ENCODE measurements around the gene RAVER1. TPM values are rescaled to one million over a fixed set of nuclear protein-coding genes. Genes with fewer than 3 reads are reported as not detected.

Gene RAVER1
- total and polyA plus RNA-seq, 2 of the 13 experiments (the other 11 are each of a cell fraction or from before 2014, with no cell fraction given), result 3.6 to 7.9 TPM

DNA sequence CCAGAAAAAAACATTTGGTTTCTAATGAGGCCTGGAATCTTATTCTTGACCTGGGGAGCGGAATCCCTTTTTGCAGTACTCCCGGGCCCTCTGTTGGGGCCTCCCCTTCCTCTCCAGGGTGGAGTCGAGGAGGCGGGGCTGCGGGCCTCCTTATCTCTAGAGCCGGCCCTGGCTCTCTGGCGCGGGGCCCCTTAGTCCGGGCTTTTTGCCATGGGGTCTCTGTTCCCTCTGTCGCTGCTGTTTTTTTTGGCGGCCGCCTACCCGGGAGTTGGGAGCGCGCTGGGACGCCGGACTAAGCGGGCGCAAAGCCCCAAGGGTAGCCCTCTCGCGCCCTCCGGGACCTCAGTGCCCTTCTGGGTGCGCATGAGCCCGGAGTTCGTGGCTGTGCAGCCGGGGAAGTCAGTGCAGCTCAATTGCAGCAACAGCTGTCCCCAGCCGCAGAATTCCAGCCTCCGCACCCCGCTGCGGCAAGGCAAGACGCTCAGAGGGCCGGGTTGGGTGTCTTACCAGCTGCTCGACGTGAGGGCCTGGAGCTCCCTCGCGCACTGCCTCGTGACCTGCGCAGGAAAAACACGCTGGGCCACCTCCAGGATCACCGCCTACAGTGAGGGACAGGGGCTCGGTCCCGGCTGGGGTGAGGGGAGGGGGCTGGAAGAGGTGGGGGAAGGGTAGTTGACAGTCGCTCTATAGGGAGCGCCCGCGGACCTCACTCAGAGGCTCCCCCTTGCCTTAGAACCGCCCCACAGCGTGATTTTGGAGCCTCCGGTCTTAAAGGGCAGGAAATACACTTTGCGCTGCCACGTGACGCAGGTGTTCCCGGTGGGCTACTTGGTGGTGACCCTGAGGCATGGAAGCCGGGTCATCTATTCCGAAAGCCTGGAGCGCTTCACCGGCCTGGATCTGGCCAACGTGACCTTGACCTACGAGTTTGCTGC lies 46.3 kb downstream of the RAVER1 start, which contains the start of gene ICAM4 (continued):
- TF ChIP-seq GABPB1 (CRISPR knock-in tag; IDR thresholded peaks at IDR 0.05) (peak; percentile 39; the same call in 1 of the 2 replicates), ZNF335 (CRISPR knock-in tag; IDR thresholded peaks at IDR 0.05) (no peak; the same call in 1 of the 2 replicates), ASH2L (IDR thresholded peaks at IDR 0.05; ENCODE audit: insufficient read length, low read depth, low read length) (no peak), SRSF1 (optimal IDR thresholded peaks at IDR 0.05; ENCODE audit: low read depth, low read length) (no peak), ZNF274 (CRISPR knock-in tag; IDR thresholded peaks at IDR 0.05) (0 out of 2 replicates have a peak, but pooled peaks have one; percentile 25), ZFP36 (IDR thresholded peaks at IDR 0.05; ENCODE audit: borderline replicate concordance, low read depth, low read length, partially characterized antibody) (no peak), ZNF780A (CRISPR knock-in tag; IDR thresholded peaks at IDR 0.05) (no peak), HES4 (CRISPR knock-in tag; IDR thresholded peaks at IDR 0.05; ENCODE audit: borderline replicate concordance) (no peak), SOX5 (CRISPR knock-in tag; IDR thresholded peaks at IDR 0.05; ENCODE audit: borderline replicate concordance) (no peak), AGO2 (optimal IDR thresholded peaks at IDR 0.05; ENCODE audit: low read depth, low read length) (peak; percentile 97), ZNF644 (CRISPR knock-in tag; IDR thresholded peaks at IDR 0.05; ENCODE audit: low read depth) (no peak), BCL6 (CRISPR knock-in tag; IDR thresholded peaks at IDR 0.05) (0 out of 2 replicates have a peak, but pooled peaks have one; percentile 12), ZNF124 (CRISPR knock-in tag; IDR thresholded peaks at IDR 0.05) (no peak), HOXA5 (CRISPR knock-in tag; IDR thresholded peaks at IDR 0.05) (peak; percentile 55; the same call in 1 of the 2 replicates), ZFP41 (CRISPR knock-in tag; IDR thresholded peaks at IDR 0.05; ENCODE audit: borderline replicate concordance) (no peak), ZNF569 (CRISPR knock-in tag; IDR thresholded peaks at IDR 0.05; ENCODE audit: borderline replicate concordance) (no peak)
- TF ChIP-seq, protein P1, sequence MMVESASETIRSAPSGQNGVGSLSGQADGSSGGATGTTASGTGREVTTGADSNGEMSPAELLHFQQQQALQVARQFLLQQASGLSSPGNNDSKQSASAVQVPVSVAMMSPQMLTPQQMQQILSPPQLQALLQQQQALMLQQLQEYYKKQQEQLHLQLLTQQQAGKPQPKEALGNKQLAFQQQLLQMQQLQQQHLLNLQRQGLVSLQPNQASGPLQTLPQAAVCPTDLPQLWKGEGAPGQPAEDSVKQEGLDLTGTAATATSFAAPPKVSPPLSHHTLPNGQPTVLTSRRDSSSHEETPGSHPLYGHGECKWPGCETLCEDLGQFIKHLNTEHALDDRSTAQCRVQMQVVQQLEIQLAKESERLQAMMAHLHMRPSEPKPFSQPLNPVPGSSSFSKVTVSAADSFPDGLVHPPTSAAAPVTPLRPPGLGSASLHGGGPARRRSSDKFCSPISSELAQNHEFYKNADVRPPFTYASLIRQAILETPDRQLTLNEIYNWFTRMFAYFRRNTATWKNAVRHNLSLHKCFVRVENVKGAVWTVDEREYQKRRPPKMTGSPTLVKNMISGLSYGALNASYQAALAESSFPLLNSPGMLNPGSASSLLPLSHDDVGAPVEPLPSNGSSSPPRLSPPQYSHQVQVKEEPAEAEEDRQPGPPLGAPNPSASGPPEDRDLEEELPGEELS (CRISPR knock-in tag; IDR thresholded peaks at IDR 0.05), result peak; percentile 26
- TF ChIP-seq, protein P2, sequence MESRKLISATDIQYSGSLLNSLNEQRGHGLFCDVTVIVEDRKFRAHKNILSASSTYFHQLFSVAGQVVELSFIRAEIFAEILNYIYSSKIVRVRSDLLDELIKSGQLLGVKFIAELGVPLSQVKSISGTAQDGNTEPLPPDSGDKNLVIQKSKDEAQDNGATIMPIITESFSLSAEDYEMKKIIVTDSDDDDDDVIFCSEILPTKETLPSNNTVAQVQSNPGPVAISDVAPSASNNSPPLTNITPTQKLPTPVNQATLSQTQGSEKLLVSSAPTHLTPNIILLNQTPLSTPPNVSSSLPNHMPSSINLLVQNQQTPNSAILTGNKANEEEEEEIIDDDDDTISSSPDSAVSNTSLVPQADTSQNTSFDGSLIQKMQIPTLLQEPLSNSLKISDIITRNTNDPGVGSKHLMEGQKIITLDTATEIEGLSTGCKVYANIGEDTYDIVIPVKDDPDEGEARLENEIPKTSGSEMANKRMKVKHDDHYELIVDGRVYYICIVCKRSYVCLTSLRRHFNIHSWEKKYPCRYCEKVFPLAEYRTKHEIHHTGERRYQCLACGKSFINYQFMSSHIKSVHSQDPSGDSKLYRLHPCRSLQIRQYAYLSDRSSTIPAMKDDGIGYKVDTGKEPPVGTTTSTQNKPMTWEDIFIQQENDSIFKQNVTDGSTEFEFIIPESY (CRISPR knock-in tag; IDR thresholded peaks at IDR 0.05), result no peak
- TF ChIP-seq, protein P3, sequence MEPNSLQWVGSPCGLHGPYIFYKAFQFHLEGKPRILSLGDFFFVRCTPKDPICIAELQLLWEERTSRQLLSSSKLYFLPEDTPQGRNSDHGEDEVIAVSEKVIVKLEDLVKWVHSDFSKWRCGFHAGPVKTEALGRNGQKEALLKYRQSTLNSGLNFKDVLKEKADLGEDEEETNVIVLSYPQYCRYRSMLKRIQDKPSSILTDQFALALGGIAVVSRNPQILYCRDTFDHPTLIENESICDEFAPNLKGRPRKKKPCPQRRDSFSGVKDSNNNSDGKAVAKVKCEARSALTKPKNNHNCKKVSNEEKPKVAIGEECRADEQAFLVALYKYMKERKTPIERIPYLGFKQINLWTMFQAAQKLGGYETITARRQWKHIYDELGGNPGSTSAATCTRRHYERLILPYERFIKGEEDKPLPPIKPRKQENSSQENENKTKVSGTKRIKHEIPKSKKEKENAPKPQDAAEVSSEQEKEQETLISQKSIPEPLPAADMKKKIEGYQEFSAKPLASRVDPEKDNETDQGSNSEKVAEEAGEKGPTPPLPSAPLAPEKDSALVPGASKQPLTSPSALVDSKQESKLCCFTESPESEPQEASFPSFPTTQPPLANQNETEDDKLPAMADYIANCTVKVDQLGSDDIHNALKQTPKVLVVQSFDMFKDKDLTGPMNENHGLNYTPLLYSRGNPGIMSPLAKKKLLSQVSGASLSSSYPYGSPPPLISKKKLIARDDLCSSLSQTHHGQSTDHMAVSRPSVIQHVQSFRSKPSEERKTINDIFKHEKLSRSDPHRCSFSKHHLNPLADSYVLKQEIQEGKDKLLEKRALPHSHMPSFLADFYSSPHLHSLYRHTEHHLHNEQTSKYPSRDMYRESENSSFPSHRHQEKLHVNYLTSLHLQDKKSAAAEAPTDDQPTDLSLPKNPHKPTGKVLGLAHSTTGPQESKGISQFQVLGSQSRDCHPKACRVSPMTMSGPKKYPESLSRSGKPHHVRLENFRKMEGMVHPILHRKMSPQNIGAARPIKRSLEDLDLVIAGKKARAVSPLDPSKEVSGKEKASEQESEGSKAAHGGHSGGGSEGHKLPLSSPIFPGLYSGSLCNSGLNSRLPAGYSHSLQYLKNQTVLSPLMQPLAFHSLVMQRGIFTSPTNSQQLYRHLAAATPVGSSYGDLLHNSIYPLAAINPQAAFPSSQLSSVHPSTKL (CRISPR knock-in tag; IDR thresholded peaks at IDR 0.05), result 0 out of 2 replicates have a peak, but pooled peaks have one; percentile 9

Measured in HepG2 (cell line).